ENCODE results near the gene MGST2. TPM values are rescaled to one million over a fixed set of nuclear protein-coding genes. Genes with fewer than 3 reads are reported as not detected.

The MGST2 gene
- total RNA-seq, 1 experiment from 2014 or later = 27.5 TPM

DNA sequence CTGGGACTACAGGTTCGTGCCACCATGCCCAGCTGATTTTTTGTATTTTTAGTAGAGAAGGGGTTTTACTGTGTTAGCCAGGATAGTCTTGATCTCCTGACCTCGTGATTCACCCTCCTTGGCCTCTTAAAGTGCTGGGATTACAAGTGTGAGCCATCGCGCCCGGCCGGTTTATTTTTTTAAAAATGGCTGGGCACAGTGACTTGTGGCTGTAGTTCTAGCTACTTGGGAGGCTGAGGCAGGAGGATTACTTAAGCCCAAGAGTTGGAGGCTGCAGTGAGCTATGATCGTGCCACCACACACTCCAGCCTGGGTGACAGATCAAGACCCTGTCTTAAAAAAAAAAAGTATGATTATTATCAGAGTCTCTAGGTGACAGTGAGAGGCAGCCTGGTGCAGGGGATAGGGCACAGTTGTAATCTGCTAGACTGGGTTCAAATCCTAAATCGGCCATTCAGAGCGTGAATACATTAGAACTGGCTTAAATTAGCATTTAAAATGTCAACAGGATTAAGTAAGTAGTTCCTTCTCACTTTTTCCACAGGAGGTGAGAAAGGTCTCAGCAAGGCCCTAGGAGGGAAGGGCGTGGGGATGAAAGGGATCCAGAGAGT is 435 bp upstream of the MGST2 start:
- Mint-ChIP-seq H3K27ac (ENCODE audit: low read depth, unreplicated experiment) (peak overlapping the region; percentile 93), H3K4me1 (ENCODE audit: insufficient read depth, unreplicated experiment) (peaks cover 22% of the 10 kb centered on the region), H3K9me3 (ENCODE audit: unreplicated experiment) (no peaks in the 10 kb centered on the region), H3K27me3 (ENCODE audit: insufficient read depth, unreplicated experiment) (no peaks in the 10 kb centered on the region), H3K36me3 (ENCODE audit: insufficient read depth, unreplicated experiment) (no peaks in the 10 kb centered on the region), H3K4me3 (ENCODE audit: unreplicated experiment) (peak overlapping the region; percentile 81)
- ChIA-PET CTCF (interaction anchor here (0.7 to 24.2 kb wide), 10 partner anchors 8 to 921 kb away, joined by 3 to 476 read pairs (median 4); no protein-coding TSS in a partner anchor), POLR2A (interaction anchor here (1.2 to 3.4 kb wide), 14 partner anchors 8 to 708 kb away, joined by 3 to 52 read pairs (median 8); partner anchors contain the start of genes MAML3, SCOC and SETD7)
- intact Hi-C loops (cut with micrococcal nuclease) = no loop called here
- BruUV-seq (replicated peaks) = TSS peak; percentile 58
- TF ChIP-seq, protein P1, sequence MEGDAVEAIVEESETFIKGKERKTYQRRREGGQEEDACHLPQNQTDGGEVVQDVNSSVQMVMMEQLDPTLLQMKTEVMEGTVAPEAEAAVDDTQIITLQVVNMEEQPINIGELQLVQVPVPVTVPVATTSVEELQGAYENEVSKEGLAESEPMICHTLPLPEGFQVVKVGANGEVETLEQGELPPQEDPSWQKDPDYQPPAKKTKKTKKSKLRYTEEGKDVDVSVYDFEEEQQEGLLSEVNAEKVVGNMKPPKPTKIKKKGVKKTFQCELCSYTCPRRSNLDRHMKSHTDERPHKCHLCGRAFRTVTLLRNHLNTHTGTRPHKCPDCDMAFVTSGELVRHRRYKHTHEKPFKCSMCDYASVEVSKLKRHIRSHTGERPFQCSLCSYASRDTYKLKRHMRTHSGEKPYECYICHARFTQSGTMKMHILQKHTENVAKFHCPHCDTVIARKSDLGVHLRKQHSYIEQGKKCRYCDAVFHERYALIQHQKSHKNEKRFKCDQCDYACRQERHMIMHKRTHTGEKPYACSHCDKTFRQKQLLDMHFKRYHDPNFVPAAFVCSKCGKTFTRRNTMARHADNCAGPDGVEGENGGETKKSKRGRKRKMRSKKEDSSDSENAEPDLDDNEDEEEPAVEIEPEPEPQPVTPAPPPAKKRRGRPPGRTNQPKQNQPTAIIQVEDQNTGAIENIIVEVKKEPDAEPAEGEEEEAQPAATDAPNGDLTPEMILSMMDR (IDR thresholded peaks at IDR 0.05; ENCODE audit: unreplicated experiment) = no peak
- DNase-seq (ENCODE audit: unreplicated experiment) = no peak

GRCh38 chr4:139666735-139667281 is 1.2 kb downstream of the MGST2 start:
- intact Hi-C loops (cut with micrococcal nuclease) = no loop called here
- no TSS peak for BruUV-seq (replicated peaks)
- ChIA-PET POLR2A (interaction anchor here (0.6 to 3.4 kb wide), 26 partner anchors 8 to 1152 kb away, joined by 3 to 52 read pairs (median 5); partner anchors contain the start of genes MAML3, NAA15, SCOC and SETD7), CTCF (interaction anchor here (0.6 to 24.2 kb wide), 9 partner anchors 10 to 663 kb away, joined by 3 to 476 read pairs (median 3); no protein-coding TSS in a partner anchor)
- Mint-ChIP-seq H3K27me3 (ENCODE audit: insufficient read depth, unreplicated experiment) (no peaks in the 10 kb centered on the region), H3K36me3 (ENCODE audit: insufficient read depth, unreplicated experiment) (no peaks in the 10 kb centered on the region), H3K9me3 (ENCODE audit: unreplicated experiment) (no peaks in the 10 kb centered on the region), H3K4me1 (ENCODE audit: insufficient read depth, unreplicated experiment) (peaks cover 23% of the 10 kb centered on the region), H3K27ac (ENCODE audit: low read depth, unreplicated experiment) (peak overlapping the region; percentile 93), H3K4me3 (ENCODE audit: unreplicated experiment) (peak overlapping the region; percentile 81)
- peak; percentile 71 for DNase-seq (ENCODE audit: unreplicated experiment)
- TF ChIP-seq, protein P1 (IDR thresholded peaks at IDR 0.05; ENCODE audit: unreplicated experiment) = no peak

GRCh38 chr4:139668036-139668435 is 2.4 kb downstream of the MGST2 start:
- Mint-ChIP-seq H3K4me3 (ENCODE audit: unreplicated experiment) (no peak overlapping the region), H3K36me3 (ENCODE audit: insufficient read depth, unreplicated experiment) (no peaks in the 10 kb centered on the region), H3K9me3 (ENCODE audit: unreplicated experiment) (no peaks in the 10 kb centered on the region), H3K4me1 (ENCODE audit: insufficient read depth, unreplicated experiment) (peaks cover 23% of the 10 kb centered on the region), H3K27ac (ENCODE audit: low read depth, unreplicated experiment) (no peak overlapping the region), H3K27me3 (ENCODE audit: insufficient read depth, unreplicated experiment) (no peaks in the 10 kb centered on the region)
- ChIA-PET CTCF (interaction anchor here (0.6 to 24.2 kb wide), 5 partner anchors 8 to 67 kb away, joined by 3 to 476 read pairs (median 3); no protein-coding TSS in a partner anchor), POLR2A (no interaction called here)
- no TSS peak for BruUV-seq (replicated peaks)
- intact Hi-C loops (cut with micrococcal nuclease) = no loop called here
- DNase-seq (ENCODE audit: unreplicated experiment) = no peak
- TF ChIP-seq, protein P1 (IDR thresholded peaks at IDR 0.05; ENCODE audit: unreplicated experiment) = no peak

DNA sequence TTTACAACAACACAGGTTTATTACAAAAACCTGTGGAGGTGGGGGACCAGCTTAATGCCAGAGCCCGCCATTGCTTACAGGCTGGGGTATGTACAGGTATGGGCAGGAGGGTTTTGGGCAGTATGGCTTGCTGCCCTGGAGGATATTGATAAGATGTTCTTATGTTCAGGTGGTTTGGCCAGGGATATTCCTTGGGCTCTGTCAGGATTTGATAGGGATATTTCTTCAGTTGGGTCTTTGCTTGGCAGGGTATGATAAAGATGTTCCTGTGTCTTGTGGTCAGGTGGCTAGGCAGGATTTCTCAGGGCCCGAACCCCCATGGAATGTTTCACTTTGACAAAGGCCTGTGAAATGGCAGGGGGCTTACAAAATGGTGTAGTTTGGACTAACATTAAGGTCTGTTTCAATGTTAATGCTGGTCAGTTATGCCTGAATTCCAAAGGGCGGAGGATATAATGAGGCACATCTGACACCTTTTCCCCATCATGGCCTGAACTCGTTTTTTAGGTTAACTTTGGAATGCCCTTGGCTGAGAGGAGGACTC is 3.1 kb downstream of the MGST2 start:
- no peak overlapping the region for H3K4me3 Mint-ChIP-seq (ENCODE audit: unreplicated experiment)

More for the DNA sequence above, 3.1 kb downstream of the MGST2 start:
- Mint-ChIP-seq H3K9me3 (ENCODE audit: unreplicated experiment) (no peaks in the 10 kb centered on the region), H3K27me3 (ENCODE audit: insufficient read depth, unreplicated experiment) (no peaks in the 10 kb centered on the region), H3K27ac (ENCODE audit: low read depth, unreplicated experiment) (no peak overlapping the region), H3K4me1 (ENCODE audit: insufficient read depth, unreplicated experiment) (peaks cover 23% of the 10 kb centered on the region), H3K36me3 (ENCODE audit: insufficient read depth, unreplicated experiment) (no peaks in the 10 kb centered on the region)
- ChIA-PET POLR2A (no interaction called here), CTCF (interaction anchor here (1.4 to 24.2 kb wide), 3 partner anchors 12 to 68 kb away, joined by 3 to 476 read pairs (median 72); no protein-coding TSS in a partner anchor)
- intact Hi-C loops (cut with micrococcal nuclease) = no loop called here
- TF ChIP-seq, protein P1 (IDR thresholded peaks at IDR 0.05; ENCODE audit: unreplicated experiment) = no peak
- BruUV-seq (replicated peaks) = no TSS peak
- no peak for DNase-seq (ENCODE audit: unreplicated experiment)
